ELF-1 (cell line): ENCODE results near the gene ISYNA1.

Source experiments
- DNase-seq: peaks from one replicate; pipeline ENCODE4 v3.0.0-alpha.2; 2016; ENCODE audit warnings: low read depth, low spot score

ISYNA1 gene

DNA sequence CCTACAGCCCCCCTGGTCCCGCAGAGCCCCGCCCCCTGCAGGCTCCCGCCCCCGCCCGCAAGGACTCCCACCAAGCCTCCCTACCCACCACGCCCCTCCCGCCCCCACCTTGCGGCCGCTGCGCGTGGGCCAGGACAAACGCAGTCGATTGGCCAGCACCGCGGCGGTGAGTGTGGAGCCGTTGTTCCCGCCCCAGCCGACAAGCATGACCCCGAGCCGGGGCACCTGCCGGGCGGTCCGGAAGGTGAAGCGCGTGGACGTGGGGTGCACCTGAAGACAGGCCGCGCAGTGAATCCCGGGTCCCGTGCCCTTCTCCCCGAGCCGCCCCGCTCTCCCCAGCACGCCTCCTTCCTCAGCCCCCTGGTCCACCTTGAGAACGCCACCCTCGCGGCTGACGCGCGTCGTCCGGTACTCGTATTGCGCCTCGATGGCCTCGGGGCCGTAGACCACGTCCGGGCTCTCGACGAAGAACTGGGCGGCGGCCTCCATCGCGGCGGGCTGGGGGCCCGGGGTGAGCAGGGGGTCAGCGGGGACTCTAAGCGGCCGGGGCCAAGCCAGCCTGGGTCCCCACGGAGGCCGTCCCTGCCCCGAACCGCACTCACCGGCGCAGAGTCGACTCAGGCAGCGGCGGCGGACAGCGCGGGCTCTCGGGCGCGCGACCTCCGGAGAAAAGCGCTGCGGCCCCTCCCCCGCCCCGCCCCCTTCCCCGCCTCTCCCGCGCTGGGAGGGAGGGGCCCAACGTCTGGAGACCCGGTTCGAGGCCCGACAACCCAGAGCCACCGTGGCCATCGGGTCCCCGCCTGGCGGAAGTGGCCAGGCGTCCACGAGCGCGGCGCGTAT, at the start of gene ISYNA1:
ISYNA1 (minus strand) TSS at position 643 of the 840 bp plus-strand sequence; CDS start at position 489, 154 bp downstream.
- peak; percentile 66 for DNase-seq

DNA sequence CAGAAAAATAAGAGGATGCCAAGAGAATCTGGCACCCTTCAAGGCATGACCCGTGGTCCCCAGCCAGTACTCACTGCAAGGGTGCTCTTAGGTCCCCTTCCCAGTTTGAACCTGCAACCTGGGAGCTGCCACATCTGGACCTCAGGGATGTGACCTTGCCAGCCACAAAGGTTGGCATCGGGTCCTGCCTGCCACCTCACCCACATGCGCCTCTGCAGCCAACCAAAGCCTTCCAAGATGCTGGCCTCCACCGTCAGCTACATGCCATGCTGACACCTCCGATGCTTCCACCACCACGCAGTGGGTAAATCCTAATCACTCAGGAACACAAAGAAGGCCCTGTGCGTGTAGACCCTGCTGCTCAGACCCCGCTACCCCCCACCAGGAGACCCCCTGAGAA, 48.8 kb upstream of the ISYNA1 start:
- no peak for DNase-seq

DNA sequence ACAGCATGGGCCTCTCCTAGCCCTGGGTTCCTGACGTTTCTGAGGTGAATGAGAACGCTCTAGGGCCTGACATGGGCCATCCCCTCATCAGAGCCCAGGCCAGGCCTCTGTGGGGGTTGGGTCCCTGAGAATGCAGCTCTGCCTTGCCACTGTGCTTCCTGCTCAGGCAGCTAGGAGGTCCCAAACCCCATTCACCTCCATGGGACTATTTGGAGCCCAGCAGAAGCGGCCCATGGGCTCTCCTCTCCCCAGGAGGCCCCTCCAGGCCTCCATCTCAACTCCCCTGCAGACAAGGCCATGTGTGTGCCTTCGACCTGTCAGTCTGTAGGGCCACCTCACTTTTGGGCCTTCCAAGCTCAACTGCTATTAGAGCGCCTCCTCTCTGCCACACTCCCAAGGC, 47.1 kb upstream of the ISYNA1 start:
- DNase-seq, result no peak

DNA sequence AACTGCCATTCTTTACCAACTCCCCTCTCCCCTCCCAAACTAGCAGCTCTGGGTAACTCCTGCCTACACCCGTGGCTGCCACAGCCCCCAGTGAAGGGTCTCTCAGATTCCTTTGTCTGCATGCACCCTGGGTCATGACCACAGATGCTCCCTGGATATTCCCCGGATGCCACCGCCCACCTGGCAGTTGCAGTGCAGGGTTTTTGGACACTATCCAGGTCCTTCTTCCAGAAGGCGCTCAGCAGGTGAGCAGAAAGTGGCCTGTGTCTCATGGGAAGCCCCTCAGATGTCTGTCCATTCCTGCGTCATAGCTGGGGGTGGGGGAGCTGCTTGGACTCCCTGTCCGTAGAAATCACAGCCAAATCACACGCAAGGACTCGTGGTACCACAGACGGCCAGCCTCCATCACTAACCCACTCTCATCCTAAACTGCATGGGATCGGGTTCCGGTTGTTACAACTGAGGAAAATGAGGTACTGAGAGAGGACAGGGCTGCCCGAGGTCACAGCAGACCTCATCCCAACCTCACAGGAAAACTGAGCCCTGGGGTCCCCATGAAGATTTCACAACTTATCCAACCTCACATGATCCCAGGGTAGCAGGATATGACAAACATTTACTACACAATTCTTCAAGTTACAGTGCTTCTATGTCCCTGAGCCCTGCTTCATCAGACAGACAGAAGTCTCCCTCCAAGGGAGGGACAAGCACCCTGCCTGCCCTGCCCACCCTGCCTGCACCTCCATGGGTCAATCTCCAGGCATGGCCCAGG, 45.4 kb upstream of the ISYNA1 start:
- DNase-seq, result no peak

DNA sequence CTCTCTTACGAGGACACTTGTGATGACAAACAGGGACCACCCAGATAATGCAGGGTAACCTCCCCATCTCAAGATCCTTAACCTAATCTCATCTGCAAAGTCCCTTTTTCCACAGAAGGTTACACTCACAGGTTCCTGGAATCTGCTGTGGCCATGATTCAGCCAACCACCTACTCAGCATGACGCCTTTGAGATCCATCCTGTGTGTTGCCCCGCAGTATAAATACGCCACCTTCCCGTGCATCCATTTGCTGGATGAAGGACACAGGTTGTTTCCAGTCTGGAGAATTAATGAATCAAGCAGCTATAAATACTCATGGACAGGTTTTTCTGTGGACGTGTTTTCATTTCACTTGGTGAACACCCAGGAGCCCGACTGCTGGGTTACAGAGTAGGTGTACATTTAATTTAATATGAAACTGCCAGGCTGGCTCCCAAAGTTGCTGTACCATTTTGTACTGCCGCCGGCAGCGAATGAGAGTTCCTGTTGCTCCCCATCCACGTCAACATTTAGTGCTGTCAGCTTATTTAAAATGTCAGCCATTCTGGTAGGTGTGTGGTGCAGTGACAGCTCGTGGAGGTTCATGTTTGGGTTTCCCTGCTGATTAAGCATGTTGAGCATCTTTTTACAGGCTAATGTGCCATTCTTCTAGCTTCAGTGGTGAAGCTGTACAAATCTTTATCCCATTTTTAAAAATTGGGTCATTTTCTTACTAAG, 43.7 kb upstream of the ISYNA1 start:
- no peak for DNase-seq

GRCh38 chr19:18480006-18480691, 42.2 kb upstream of the ISYNA1 start:
- DNase-seq, result no peak

GRCh38 chr19:18478545-18479311, 40.8 kb upstream of the ISYNA1 start:
- DNase-seq, result peak; percentile 60

DNA sequence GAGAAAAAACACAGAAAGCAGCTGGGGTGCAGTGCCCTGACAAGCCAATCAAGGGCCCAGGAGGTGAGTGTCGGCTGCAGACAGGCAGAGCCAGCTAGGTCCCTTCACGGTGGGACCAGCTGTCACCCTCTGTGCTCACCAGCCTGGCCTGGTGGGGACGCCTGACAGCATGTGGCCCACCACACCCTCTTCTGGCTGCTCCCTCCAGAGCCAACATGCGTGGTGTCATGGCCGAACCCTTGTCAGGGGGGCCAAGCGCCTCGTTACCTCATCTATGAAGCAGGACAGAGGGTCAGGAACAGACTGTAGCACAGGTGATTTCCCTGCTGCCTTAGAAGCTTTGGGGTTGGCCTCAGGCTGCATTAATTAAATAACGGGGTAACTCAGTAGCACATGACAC, 40.0 kb upstream of the ISYNA1 start:
- no peak for DNase-seq

DNA sequence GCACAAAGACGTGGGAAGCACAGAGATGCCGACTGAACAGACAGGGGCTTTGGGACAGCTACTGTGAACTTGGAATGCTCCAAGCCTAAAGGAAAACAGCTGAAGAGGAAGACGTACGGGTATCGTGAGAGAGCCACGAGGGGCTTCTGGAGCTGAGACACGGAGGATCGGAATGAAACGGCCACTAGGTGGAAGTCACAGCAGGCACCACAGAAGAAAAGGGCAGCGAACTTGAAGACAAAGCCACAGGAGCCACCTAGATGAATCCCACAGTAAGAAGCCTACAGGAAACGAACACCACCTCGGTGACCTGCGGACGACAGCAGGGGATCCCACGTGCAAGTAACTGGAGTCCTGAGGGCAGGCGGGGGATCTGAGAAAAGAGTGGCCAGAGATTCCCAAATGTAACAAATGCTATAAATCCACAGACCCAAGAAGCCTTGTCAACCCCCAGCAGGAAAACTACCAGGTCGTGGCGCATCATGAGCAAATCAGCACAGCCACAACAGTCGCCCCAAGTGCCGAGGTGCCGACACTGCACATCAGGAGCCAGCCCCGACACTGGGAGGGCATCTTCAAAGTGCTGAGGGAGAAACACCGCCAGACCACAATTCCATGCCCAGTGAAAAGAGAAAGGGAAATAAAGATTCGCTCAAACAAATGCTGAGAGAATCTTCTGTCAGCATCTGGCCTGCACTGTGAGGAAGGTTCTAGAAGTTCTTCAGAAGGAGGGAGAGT, 39.3 kb upstream of the ISYNA1 start:
- no peak for DNase-seq

- DNase-seq, result no peak
Measured at GRCh38 chr19:18476507-18477041, 38.6 kb upstream of the ISYNA1 start.

DNA sequence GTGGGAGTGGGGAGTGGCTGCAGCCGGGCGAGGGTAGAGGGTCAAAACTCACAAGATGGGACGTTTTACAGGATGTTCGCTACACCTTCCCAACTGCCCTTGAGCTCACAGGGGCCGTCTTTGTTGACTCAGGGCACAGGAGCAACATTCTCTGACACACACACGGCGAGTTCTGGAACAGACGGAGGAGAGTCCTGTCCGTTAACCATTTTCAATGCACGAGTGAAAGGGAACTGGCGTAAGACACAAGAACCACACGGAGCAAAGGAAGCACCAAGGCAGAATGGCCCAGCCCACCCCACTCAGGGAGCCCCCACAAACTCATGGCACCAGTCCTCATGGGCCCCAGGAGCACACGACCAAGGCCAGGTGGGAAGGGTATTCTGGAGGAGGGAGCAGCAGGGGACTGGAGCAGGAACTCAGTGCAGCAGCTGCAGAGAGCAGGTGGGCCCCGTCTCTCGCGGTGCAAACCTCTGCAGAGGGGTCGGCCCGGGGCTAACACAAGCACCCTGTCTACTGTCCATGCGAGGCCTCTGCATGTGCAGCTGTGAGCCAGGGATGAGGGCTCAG, 37.9 kb upstream of the ISYNA1 start:
- no peak for DNase-seq

- no peak for DNase-seq
Measured at GRCh38 chr19:18475004-18475453, 37.1 kb upstream of the ISYNA1 start.

DNA sequence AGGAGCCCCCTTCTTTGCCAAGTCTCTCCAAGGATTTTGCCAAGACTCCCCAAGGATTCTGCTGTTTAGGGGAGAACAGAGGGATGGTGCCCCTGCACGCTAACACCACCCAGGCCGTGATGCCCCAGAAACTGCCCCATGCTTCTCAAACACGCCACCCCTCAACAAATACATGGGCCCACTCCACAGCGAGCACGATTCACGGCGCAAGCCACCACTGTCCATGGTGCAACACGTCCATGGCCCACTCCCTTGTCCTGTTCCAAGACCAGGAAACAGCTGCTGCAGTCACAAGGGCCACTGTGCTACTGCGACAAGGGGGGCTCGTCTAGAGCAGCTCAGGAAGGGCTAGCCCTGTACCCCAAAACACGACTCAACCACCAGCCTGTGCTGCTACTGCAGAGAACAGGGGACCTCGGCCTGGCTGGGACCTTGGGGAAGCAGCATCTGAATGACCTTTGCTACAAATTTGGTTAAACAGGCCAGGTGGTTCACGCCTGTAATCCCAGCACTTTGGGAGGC, 36.5 kb upstream of the ISYNA1 start:
- DNase-seq, result no peak

GRCh38 chr19:18473706-18474087, 35.8 kb upstream of the ISYNA1 start:
- no peak for DNase-seq

DNA sequence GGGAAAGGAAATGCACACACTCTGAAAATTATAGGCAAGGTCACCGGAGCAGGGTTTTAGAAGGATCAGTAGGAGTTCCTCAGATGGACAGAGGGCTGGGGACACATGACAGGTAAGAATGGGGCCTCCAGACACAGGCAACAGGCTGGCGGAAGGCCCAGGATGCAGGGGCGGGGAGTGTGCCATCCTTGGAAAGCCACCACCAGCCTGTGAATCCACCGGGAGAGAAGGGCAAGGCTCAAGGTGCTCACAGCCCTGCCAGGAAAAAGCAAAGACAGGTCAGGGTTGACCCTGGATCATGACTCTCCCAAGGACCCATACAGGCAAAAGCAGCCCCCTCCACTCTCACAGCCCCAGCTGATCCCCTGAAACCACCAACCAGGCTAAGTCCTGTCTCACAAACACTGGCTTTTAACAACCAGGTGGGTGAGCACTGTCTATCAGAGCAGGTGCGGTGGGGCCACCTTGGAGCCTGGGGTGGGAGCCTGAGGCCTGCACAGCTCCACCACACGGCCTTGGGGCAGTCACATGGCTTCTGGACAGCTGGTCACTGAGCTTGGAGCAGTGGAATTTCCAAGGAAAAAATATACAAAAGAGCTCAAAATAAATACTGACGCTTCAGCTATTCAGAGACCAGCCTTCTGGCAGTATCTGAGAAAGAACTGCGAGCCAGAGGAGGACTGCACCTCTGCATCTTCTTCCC, 35.2 kb upstream of the ISYNA1 start:
- DNase-seq, result no peak

DNA sequence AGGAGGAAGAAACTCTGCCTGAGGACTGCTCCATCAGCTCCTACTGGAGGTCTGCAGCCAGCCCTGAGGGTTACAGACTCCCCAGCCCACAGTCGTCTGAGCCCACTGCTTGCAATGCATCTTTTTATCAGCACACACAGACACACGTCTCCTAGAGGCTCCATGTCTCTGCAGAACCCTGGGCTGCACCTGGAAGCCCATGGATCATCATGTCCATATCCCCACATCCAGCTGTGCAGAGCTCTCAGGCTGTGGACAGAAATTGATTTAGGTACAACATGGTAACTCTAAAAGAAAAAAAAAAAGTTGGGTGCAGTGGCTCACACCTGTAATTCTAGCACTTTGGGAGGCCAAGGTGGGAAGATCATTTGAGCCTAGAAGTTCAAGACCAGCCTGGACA, 32.9 kb upstream of the ISYNA1 start:
- no peak for DNase-seq

GRCh38 chr19:18469069-18469846, 31.3 kb upstream of the ISYNA1 start:
- DNase-seq, result peak; percentile 90

DNA sequence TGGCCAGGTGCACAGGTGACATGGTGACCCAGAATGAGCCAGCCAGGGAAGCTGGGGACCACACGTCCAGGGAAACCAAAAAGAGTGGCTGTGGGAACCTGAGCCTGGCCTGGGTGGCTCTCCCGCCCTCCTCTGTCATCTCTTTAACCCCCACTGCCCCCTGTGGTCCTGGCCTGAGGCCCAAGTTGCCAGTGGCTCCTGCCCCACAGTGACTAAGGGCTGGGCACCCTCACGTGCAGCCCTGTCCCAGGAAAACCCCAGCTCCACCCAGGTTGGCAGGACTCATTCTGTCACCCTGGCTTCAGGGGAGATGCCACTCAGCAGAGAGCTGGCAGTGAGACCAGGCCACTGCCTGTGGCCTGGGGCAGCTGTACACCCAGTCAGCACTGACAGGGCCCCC, 30.6 kb upstream of the ISYNA1 start:
- no peak for DNase-seq
